GM12878 (cell line): ENCODE results near the gene EVA1A. TPM values are rescaled to one million over a fixed set of nuclear protein-coding genes. Genes with fewer than 3 reads are reported as not detected.

ENCODE experiments used
- ATAC-seq: fragments of 200-7000 bp; cut with Tn5 transposase; 3 replicates; pipeline ENCODE4 v1.9.1; 2020; ENCODE audit warnings: mild to moderate bottlenecking, moderate library complexity
- BruUV-seq: library from RNA; stranded (reverse); fragments of 400-500 nt; replicated peaks from 2 replicates; lab custom pipeline; 2021; lab: Mats Ljungman, UMichigan
- CTCF ChIA-PET: fragments of 300-600 bp; sonication (Branson Sonifier 250); formaldehyde crosslinking; extraction: SDS; loops from one replicate; lab custom pipeline; 2021; ENCODE audit warnings: inconsistent platforms; lab: Yijun Ruan, JAX
- POLR2A ChIA-PET: fragments of 350-600 bp; formaldehyde crosslinking; extraction: SDS; loops from one replicate; lab custom pipeline; 2021; ENCODE audit warnings: inconsistent platforms; lab: Charles Lee
- RAD21 ChIA-PET: fragments of 300-600 bp; sonication (Branson Sonifier 250); formaldehyde crosslinking; loops from one replicate; lab custom pipeline; 2023; ENCODE audit warnings: antibody characterized with exemption; ENCODE audit not compliant: unreplicated experiment; lab: Charles Lee
- SMC1A ChIA-PET: fragments of 300-600 bp; sonication (Branson Sonifier 250); formaldehyde crosslinking; loops from one replicate; lab custom pipeline; 2023; ENCODE audit not compliant: unreplicated experiment, uncharacterized antibody; lab: Charles Lee
- DNase-seq: peaks from one replicate; pipeline ENCODE4 v3.0.0-alpha.2; 2011; ENCODE audit warnings: low read depth, low spot score
- FAIRE-seq: peaks from 3 replicates; lab custom pipeline; 2011; peaks lifted over from hg19 to GRCh38; lab: Jason Lieb, UNC
- H2AFZ ChIP-seq: 2 replicates; pipeline ENCODE4 v1.6.0; 2011; ENCODE audit warnings: low read depth, low read length, control low read depth; ENCODE audit not compliant: control insufficient read depth
- H3K27ac ChIP-seq: 2 replicates; pipeline ENCODE4 v1.5.1; 2011; ENCODE audit warnings: control low read depth; ENCODE audit not compliant: control insufficient read depth, insufficient read depth
- H3K27me3 ChIP-seq, 2 experiments: replicated peaks in 1 of 2; 2 replicates each; pipeline versions ENCODE4 v1.6.0 to v1.6.1; 2011; ENCODE audit warnings: low read length in 1 of 2; ENCODE audit not compliant: control insufficient read depth in 2 of 2, insufficient read depth in 2 of 2
- H3K36me3 ChIP-seq, 2 experiments: 2 replicates each; pipeline ENCODE4 v1.5.1; 2011; ENCODE audit warnings: low read length in 1 of 2; ENCODE audit not compliant: control insufficient read depth in 2 of 2, insufficient read depth in 2 of 2
- H3K4me1 ChIP-seq: 2 replicates; pipeline ENCODE4 v1.6.1; 2011; ENCODE audit warnings: mild to moderate bottlenecking, low read length, moderate library complexity, mixed read lengths; ENCODE audit not compliant: control insufficient read depth, insufficient read depth
- H3K4me2 ChIP-seq: 2 replicates; pipeline ENCODE4 v1.6.0; 2011; ENCODE audit warnings: control low read depth; ENCODE audit not compliant: control insufficient read depth, insufficient read depth
- H3K4me3 ChIP-seq: fragments of 200-600 bp; sonication (generic); 2 replicates; pipeline ENCODE4 v1.5.1; 2016
- H3K79me2 ChIP-seq: 2 replicates; pipeline ENCODE4 v1.6.0; 2011; ENCODE audit warnings: low read length; ENCODE audit not compliant: control insufficient read depth, insufficient read depth
- H3K9ac ChIP-seq: 2 replicates; pipeline ENCODE4 v1.8.0; 2011; ENCODE audit warnings: low read length, control low read depth, mixed read lengths; ENCODE audit not compliant: control insufficient read depth, insufficient read depth
- H3K9me3 ChIP-seq: replicated peaks from 3 replicates; pipeline ENCODE4 v1.5.1; 2011; ENCODE audit warnings: mild to moderate bottlenecking, low read length; ENCODE audit not compliant: control insufficient read depth, insufficient read depth
- H4K20me1 ChIP-seq: 2 replicates; pipeline ENCODE4 v1.6.0; 2011; ENCODE audit not compliant: control insufficient read depth, insufficient read depth
- JUND ChIP-seq: IDR thresholded peaks from 2 replicates; pipeline ENCODE4 v1.6.1; 2012; ENCODE audit warnings: low read depth, mild to moderate bottlenecking, low read length, improper control_type of control experiment, moderate library complexity
- WGBS: methylation state at CpG from one replicate; pipeline ENCODE4 v1.1.6; 2016; ENCODE audit warnings: low lambda C conversion rate; ENCODE audit not compliant: insufficient replicate concordance, insufficient coverage; ENCODE audit errors: missing lambda C conversion rate; 5-methylcytosine and 5-hydroxymethylcytosine counted together
- in situ Hi-C: fragments of 300-500 bp; cut with MboI; formaldehyde crosslinking; loops from 9 replicates; pipeline ENCODE4 v1.14.3; 2018; ENCODE audit warnings: mixed read lengths
- intact Hi-C: fragments of 100-400 bp; cut with micrococcal nuclease; formaldehyde crosslinking; loops from one replicate; pipeline ENCODE4 v1.14.2; 2022; ENCODE audit not compliant: unreplicated experiment
- polyA plus RNA-seq, 11 experiments: library from polyadenylated mRNA; depleted of rRNA in 4 of 11; unstranded in 6 of 11; stranded (reverse) in 5 of 11; fragments of >200 nt; fragmentation: Nextera tagmentation in 4 of 11; fragmentation: Illumina TruSeq in 1 of 11; extraction: Ambion mirVana in 4 of 11; extraction: Trizol in 1 of 11; gene quantifications; 1 replicate in 1 of 11; 2 replicates in 10 of 11; pipeline versions ENCODE4 v1.2.1 to v1.2.3, GENCODE V29; 2011 to 2016; ENCODE audit warnings: inconsistent platforms in 2 of 11, missing spikeins in 2 of 11, low read depth in 1 of 11
- total RNA-seq, 4 experiments: library from RNA; depleted of rRNA in 3 of 4; stranded (reverse); fragments of >200 nt in 3 of 4; fragmentation: Illumina TruSeq in 1 of 4; extraction: Trizol in 1 of 4; gene quantifications; 2 replicates each; pipeline versions ENCODE4 v1.2.1 to v1.2.3, GENCODE V29; 2013 to 2021
- TF ChIP-seq, protein P1 (sequence below): fragments of 450-650 bp; IDR thresholded peaks from 2 replicates; pipeline ENCODE4 v1.6.1; 2017; ENCODE audit warnings: mild to moderate bottlenecking, moderate library complexity
- TF ChIP-seq, protein P2 (sequence below): fragments of 450-650 bp; formaldehyde crosslinking; IDR thresholded peaks from 2 replicates; pipeline ENCODE4 v1.5.0; 2022; ENCODE audit warnings: mild to moderate bottlenecking, missing genetic modification characterization

The EVA1A gene
- total and polyA plus RNA-seq, 10 of the 15 experiments (the other 5 are each of a cell fraction or from before 2014, with no cell fraction given) = 0.13 to 1.0 (median 0.34) TPM; not detected in 5

DNA sequence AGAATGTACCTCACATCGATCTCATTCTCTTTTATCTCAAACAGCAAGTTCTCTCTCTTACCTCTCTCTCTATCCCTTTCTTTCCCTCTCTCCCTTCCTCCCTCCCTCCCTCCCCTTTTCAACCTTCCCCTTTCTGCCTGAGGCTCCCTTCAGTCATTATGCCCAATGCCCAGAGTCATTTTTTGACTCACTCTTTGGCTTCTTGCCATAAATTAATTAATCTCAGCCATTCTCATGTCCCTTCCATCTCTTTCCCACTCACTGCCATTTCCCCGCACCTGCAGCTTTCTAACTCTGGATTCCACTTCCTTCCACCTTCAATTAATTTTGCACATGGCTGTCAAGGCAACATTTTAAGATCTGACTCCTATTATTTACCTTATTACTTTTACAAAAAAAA lies 60.1 kb downstream of the EVA1A start:
- ChIA-PET POLR2A (no interaction called here), SMC1A (interaction anchor here (0.6 kb wide), 1 partner anchor 154 kb away, joined by 4 read pairs; no protein-coding TSS in a partner anchor), RAD21 (no interaction called here)
- Histone ChIP-seq H3K4me3 (no peak overlapping the region), H3K9ac (no peak overlapping the region), H3K4me2 (no peak overlapping the region), H4K20me1 (no peaks in the 10 kb centered on the region), H3K79me2 (no peaks in the 10 kb centered on the region), H2AFZ (no peak overlapping the region)
- no peak for ATAC-seq
- no peak for TF ChIP-seq JUND
- TF ChIP-seq, protein P1, sequence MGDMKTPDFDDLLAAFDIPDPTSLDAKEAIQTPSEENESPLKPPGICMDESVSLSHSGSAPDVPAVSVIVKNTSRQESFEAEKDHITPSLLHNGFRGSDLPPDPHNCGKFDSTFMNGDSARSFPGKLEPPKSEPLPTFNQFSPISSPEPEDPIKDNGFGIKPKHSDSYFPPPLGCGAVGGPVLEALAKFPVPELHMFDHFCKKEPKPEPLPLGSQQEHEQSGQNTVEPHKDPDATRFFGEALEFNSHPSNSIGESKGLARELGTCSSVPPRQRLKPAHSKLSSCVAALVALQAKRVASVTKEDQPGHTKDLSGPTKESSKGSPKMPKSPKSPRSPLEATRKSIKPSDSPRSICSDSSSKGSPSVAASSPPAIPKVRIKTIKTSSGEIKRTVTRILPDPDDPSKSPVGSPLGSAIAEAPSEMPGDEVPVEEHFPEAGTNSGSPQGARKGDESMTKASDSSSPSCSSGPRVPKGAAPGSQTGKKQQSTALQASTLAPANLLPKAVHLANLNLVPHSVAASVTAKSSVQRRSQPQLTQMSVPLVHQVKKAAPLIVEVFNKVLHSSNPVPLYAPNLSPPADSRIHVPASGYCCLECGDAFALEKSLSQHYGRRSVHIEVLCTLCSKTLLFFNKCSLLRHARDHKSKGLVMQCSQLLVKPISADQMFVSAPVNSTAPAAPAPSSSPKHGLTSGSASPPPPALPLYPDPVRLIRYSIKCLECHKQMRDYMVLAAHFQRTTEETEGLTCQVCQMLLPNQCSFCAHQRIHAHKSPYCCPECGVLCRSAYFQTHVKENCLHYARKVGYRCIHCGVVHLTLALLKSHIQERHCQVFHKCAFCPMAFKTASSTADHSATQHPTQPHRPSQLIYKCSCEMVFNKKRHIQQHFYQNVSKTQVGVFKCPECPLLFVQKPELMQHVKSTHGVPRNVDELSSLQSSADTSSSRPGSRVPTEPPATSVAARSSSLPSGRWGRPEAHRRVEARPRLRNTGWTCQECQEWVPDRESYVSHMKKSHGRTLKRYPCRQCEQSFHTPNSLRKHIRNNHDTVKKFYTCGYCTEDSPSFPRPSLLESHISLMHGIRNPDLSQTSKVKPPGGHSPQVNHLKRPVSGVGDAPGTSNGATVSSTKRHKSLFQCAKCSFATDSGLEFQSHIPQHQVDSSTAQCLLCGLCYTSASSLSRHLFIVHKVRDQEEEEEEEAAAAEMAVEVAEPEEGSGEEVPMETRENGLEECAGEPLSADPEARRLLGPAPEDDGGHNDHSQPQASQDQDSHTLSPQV = no peak
- TF ChIP-seq, protein P2, sequence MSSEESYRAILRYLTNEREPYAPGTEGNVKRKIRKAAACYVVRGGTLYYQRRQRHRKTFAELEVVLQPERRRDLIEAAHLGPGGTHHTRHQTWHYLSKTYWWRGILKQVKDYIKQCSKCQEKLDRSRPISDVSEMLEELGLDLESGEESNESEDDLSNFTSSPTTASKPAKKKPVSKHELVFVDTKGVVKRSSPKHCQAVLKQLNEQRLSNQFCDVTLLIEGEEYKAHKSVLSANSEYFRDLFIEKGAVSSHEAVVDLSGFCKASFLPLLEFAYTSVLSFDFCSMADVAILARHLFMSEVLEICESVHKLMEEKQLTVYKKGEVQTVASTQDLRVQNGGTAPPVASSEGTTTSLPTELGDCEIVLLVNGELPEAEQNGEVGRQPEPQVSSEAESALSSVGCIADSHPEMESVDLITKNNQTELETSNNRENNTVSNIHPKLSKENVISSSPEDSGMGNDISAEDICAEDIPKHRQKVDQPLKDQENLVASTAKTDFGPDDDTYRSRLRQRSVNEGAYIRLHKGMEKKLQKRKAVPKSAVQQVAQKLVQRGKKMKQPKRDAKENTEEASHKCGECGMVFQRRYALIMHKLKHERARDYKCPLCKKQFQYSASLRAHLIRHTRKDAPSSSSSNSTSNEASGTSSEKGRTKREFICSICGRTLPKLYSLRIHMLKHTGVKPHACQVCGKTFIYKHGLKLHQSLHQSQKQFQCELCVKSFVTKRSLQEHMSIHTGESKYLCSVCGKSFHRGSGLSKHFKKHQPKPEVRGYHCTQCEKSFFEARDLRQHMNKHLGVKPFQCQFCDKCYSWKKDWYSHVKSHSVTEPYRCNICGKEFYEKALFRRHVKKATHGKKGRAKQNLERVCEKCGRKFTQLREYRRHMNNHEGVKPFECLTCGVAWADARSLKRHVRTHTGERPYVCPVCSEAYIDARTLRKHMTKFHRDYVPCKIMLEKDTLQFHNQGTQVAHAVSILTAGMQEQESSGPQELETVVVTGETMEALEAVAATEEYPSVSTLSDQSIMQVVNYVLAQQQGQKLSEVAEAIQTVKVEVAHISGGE (CRISPR knock-in tag) = no peak
- TF ChIP-seq, all 136 proteins: peak for 0
- CTCF ChIA-PET = no interaction called here
- no TSS peak for BruUV-seq
- 39% methylated on average over 2 of the region's 2 CpGs for WGBS
- H3K27me3 ChIP-seq = no peaks in the 10 kb centered on the region
- intact Hi-C loops (no loop called here), in situ Hi-C loops (no loop called here)
- H3K36me3 ChIP-seq = no peaks in the 10 kb centered on the region
- DNase-seq = no peak
- H3K9me3 ChIP-seq = no peaks in the 10 kb centered on the region
- no peak for FAIRE-seq
- no peak overlapping the region for H3K27ac ChIP-seq
- H3K4me1 ChIP-seq = no peaks in the 10 kb centered on the region
